DOHH2 (cell line): ENCODE measurements around the gene PPP2R2B.

ENCODE experiments used
- H3F3A ChIP-seq: fragments of 200-600 bp; sonication (generic), shearing (Covaris generic); 2 replicates; pipeline ENCODE4 v1.6.0; 2016; ENCODE audit warnings: antibody characterized with exemption, mild to moderate bottlenecking; ENCODE audit not compliant: control insufficient read depth, insufficient read depth
- H3K27ac ChIP-seq: fragments of 200-600 bp; sonication (generic); 2 replicates; pipeline ENCODE4 v1.5.1; 2014; ENCODE audit warnings: low read depth, mild to moderate bottlenecking, low read length, moderate library complexity
- H3K27me3 ChIP-seq: fragments of 200-600 bp; sonication (generic); 2 replicates; pipeline ENCODE4 v1.6.1; 2014; ENCODE audit warnings: mild to moderate bottlenecking, low read length, mixed read lengths; ENCODE audit not compliant: control insufficient read depth
- H3K36me3 ChIP-seq: fragments of 200-600 bp; sonication (generic); 2 replicates; pipeline ENCODE4 v1.6.1; 2014; ENCODE audit warnings: mild to moderate bottlenecking, low read length, moderate library complexity, mixed read lengths; ENCODE audit not compliant: control insufficient read depth
- H3K4me1 ChIP-seq: fragments of 200-600 bp; sonication (generic); 2 replicates; pipeline ENCODE4 v1.6.1; 2014; ENCODE audit warnings: mild to moderate bottlenecking, low read length, mixed read lengths; ENCODE audit not compliant: control insufficient read depth
- H3K4me2 ChIP-seq: fragments of 200-600 bp; sonication (generic); 2 replicates; pipeline ENCODE4 v1.6.0; 2014; ENCODE audit warnings: mild to moderate bottlenecking, low read length, moderate library complexity
- H3K4me3 ChIP-seq: fragments of 200-600 bp; sonication (generic); 2 replicates; pipeline ENCODE4 v1.5.1; 2014; ENCODE audit warnings: mild to moderate bottlenecking, low read length, mixed read lengths
- H3K79me2 ChIP-seq: fragments of 200-600 bp; sonication (generic); 2 replicates; pipeline ENCODE4 v1.6.1; 2014; ENCODE audit warnings: mild to moderate bottlenecking, low read length, mixed read lengths; ENCODE audit not compliant: control insufficient read depth
- H3K9me2 ChIP-seq: fragments of 200-600 bp; sonication (generic); replicated peaks from 2 replicates; pipeline ENCODE4 v1.6.1; 2014; ENCODE audit warnings: mild to moderate bottlenecking, low read length, mixed read lengths; ENCODE audit not compliant: control insufficient read depth
- H3K9me3 ChIP-seq: fragments of 200-600 bp; sonication (generic); 2 replicates; pipeline ENCODE4 v1.6.1; 2014; ENCODE audit warnings: antibody characterized with exemption, low read length, mixed read lengths; ENCODE audit not compliant: control insufficient read depth, insufficient read depth
- H4K20me1 ChIP-seq: fragments of 200-600 bp; sonication (generic); 2 replicates; pipeline ENCODE4 v1.6.0; 2014; ENCODE audit warnings: low read depth, mild to moderate bottlenecking, antibody characterized with exemption, low read length, moderate library complexity; ENCODE audit not compliant: control insufficient read depth, insufficient read depth
- EZH2phosphoT487 ChIP-seq: fragments of 200-600 bp; sonication (generic); IDR thresholded peaks from 2 replicates; pipeline ENCODE4 v1.6.1; 2017; ENCODE audit warnings: borderline replicate concordance, mild to moderate bottlenecking, antibody characterized with exemption, low read length, moderate library complexity, mixed read lengths
- TF ChIP-seq, protein P1 (sequence below): fragments of 200-600 bp; sonication (generic); IDR thresholded peaks from one replicate; pipeline ENCODE4 v1.5.1; 2014; ENCODE audit warnings: antibody characterized with exemption, mild to moderate bottlenecking, low read depth, low read length; ENCODE audit not compliant: poor library complexity, severe bottlenecking

PPP2R2B gene

DNA sequence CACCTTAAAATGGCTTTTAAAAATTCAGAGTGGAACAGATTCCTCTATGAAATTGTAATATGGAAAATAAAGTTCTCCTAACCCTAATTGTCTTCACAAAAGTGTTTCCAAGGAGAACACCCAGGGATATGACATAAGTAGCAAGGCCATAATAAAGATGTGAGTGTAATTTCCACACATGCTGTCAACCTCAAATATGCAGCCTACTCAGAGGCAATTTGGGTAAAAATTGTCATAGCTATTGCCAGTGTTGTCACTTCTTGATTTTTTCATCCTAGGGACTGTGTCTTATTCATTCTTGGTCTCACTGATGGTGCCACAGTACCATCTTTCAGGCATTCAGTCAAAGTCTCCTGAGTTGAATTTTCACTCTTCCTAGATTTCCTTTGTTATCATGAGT, 100.3 kb downstream of the PPP2R2B start:
- H3K4me3 ChIP-seq: no peak overlapping the region
- TF ChIP-seq, protein P1, sequence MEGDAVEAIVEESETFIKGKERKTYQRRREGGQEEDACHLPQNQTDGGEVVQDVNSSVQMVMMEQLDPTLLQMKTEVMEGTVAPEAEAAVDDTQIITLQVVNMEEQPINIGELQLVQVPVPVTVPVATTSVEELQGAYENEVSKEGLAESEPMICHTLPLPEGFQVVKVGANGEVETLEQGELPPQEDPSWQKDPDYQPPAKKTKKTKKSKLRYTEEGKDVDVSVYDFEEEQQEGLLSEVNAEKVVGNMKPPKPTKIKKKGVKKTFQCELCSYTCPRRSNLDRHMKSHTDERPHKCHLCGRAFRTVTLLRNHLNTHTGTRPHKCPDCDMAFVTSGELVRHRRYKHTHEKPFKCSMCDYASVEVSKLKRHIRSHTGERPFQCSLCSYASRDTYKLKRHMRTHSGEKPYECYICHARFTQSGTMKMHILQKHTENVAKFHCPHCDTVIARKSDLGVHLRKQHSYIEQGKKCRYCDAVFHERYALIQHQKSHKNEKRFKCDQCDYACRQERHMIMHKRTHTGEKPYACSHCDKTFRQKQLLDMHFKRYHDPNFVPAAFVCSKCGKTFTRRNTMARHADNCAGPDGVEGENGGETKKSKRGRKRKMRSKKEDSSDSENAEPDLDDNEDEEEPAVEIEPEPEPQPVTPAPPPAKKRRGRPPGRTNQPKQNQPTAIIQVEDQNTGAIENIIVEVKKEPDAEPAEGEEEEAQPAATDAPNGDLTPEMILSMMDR: no peak
- no peak for TF ChIP-seq EZH2phosphoT487
- H3K9me2 ChIP-seq: no peaks in the 10 kb centered on the region
- H3K4me1 ChIP-seq: no peaks in the 10 kb centered on the region
- H3K27me3 ChIP-seq: no peaks in the 10 kb centered on the region
- no peaks in the 10 kb centered on the region for H3K36me3 ChIP-seq
- no peaks in the 10 kb centered on the region for H4K20me1 ChIP-seq
- no peak overlapping the region for H3K4me2 ChIP-seq
- H3K27ac ChIP-seq: no peak overlapping the region
- H3K9me3 ChIP-seq: no peaks in the 10 kb centered on the region
- no peaks in the 10 kb centered on the region for H3F3A ChIP-seq
- H3K79me2 ChIP-seq: no peaks in the 10 kb centered on the region

DNA sequence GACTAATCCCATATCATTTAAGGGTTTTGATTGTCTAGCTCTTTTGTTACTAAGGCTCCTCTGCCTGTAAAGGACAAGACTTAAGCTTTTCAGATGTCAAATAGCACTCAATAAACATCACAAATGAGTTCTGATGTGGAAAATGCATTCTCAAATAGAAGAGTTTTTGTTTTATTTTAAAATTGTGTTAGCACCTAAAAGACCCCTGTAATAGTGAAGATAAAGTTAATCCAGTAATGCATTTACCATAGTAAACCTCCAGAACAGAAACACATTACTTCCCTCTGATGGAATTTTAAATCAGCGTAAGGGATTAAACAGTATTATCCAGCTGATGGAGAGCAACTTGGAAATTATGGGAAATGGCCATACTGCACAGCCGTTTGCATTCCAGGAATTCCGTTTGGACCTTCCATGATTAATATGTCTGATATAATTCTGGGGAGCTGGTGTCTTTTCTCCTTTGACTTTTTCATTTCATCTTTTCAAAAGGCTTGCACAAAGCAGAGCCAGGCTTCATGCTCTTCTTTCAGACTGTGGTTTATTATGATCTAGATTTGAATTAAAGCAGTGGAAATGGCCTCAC, 105.6 kb downstream of the PPP2R2B start:
- Histone ChIP-seq H3K4me2 (no peak overlapping the region), H3K79me2 (no peaks in the 10 kb centered on the region), H3K9me2 (no peaks in the 10 kb centered on the region), H4K20me1 (no peaks in the 10 kb centered on the region), H3K27ac (no peak overlapping the region), H3K4me1 (no peaks in the 10 kb centered on the region), H3K27me3 (no peaks in the 10 kb centered on the region), H3K36me3 (no peaks in the 10 kb centered on the region), H3F3A (no peaks in the 10 kb centered on the region), H3K4me3 (no peak overlapping the region), H3K9me3 (no peaks in the 10 kb centered on the region)
- TF ChIP-seq, protein P1: no peak
- no peak for TF ChIP-seq EZH2phosphoT487

DNA sequence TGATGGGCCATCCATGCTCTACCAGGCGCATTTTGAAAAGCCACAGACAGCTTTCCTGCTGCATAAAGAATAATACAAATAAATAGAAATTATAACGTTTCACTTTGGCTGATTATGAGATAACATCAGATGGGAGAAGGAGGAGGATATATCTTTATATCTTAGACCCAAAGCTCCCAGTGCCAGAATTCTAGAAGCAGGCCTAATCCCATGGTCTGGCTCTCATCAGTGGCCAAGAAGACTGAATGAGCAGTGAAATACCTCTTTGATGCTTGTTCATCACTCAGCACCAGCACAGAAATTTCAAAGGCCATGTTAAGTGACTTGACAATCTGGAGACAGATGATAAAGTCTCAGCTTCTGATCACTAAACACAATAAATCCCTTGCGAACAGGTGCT, 107.6 kb downstream of the PPP2R2B start:
- Histone ChIP-seq H3K9me2 (no peaks in the 10 kb centered on the region), H3K4me3 (no peak overlapping the region), H3F3A (no peaks in the 10 kb centered on the region), H4K20me1 (no peaks in the 10 kb centered on the region), H3K4me2 (no peak overlapping the region), H3K9me3 (no peaks in the 10 kb centered on the region), H3K4me1 (no peaks in the 10 kb centered on the region), H3K79me2 (no peaks in the 10 kb centered on the region), H3K27ac (no peak overlapping the region), H3K27me3 (no peaks in the 10 kb centered on the region), H3K36me3 (no peaks in the 10 kb centered on the region)
- no peak for TF ChIP-seq EZH2phosphoT487
- TF ChIP-seq, protein P1: no peak
